ENCODE measurements around the gene DUOX1.

DNA sequence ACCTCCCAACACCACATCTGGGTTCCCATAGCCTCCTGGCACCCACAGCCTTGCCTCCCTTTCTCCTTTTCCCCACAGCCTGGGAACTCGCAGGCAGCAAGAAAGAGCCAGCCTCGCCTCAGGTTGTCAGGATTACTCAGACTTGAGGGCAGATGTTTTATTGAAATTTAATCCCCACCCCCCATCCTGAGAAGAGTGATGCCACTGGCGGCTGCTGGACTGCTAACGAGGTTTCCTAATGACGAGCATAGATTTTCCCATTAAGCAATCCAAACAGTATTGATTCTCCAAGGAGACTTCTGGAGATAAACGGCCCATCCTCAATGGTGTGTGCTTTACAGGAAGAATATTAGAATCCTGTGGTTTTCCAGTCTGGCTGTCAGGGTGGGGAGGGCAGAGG is 44.3 kb downstream of the DUOX1 start:
- TF ChIP-seq, protein P1, sequence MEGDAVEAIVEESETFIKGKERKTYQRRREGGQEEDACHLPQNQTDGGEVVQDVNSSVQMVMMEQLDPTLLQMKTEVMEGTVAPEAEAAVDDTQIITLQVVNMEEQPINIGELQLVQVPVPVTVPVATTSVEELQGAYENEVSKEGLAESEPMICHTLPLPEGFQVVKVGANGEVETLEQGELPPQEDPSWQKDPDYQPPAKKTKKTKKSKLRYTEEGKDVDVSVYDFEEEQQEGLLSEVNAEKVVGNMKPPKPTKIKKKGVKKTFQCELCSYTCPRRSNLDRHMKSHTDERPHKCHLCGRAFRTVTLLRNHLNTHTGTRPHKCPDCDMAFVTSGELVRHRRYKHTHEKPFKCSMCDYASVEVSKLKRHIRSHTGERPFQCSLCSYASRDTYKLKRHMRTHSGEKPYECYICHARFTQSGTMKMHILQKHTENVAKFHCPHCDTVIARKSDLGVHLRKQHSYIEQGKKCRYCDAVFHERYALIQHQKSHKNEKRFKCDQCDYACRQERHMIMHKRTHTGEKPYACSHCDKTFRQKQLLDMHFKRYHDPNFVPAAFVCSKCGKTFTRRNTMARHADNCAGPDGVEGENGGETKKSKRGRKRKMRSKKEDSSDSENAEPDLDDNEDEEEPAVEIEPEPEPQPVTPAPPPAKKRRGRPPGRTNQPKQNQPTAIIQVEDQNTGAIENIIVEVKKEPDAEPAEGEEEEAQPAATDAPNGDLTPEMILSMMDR (optimal IDR thresholded peaks at IDR 0.05 in 1 of 3, IDR thresholded peaks at IDR 0.05 in 1 of 3, conservative IDR thresholded peaks at IDR 0.05 in 1 of 3; ENCODE audit: extremely low read depth in 1 of 3, insufficient read depth in 2 of 3, low read length in 3 of 3) = no peak
- TF ChIP-seq EZH2 (IDR thresholded peaks at IDR 0.05; ENCODE audit: low read length) = no peak

Data from keratinocyte (primary cell).